Immature natural killer cell (primary cell): Measurements from ENCODE around the gene SETD5. TPM values are rescaled to one million over a fixed set of nuclear protein-coding genes. Genes with fewer than 3 reads are reported as not detected.
"Not testable (repeated sequence)": the region's sequence is repeated elsewhere in the genome, so short reads cannot be mapped to it uniquely, and the experiment has no call there.

Experiments
- DNase-seq, 3 donors: peaks; one replicate each; pipeline ENCODE4 v3.0.0; 2022; ENCODE audit warnings: mixed read lengths in 1 of 3
- H3K27ac Mint-ChIP-seq, 6 donors: one replicate each; pipeline ENCODE4 v1.8.0; 2020; ENCODE audit warnings: mixed read lengths in 6 of 6, mild to moderate bottlenecking in 5 of 6, inconsistent platforms in 4 of 6, moderate library complexity in 3 of 6
- H3K27me3 Mint-ChIP-seq, 3 donors: one replicate each; pipeline ENCODE4 v1.8.0; 2020 to 2021; ENCODE audit warnings: low read depth in 3 of 3, mild to moderate bottlenecking in 3 of 3, mixed read lengths in 3 of 3, moderate library complexity in 3 of 3, inconsistent platforms in 1 of 3
- H3K36me3 Mint-ChIP-seq, 3 donors: one replicate each; pipeline ENCODE4 v1.8.0; 2020; ENCODE audit warnings: mixed read lengths in 3 of 3, inconsistent platforms in 2 of 3, mild to moderate bottlenecking in 2 of 3
- H3K4me1 Mint-ChIP-seq, 2 donors: one replicate each; pipeline ENCODE4 v1.8.0; 2020; ENCODE audit warnings: inconsistent platforms in 2 of 2, mild to moderate bottlenecking in 2 of 2, mixed read lengths in 2 of 2, moderate library complexity in 1 of 2
- H3K4me3 Mint-ChIP-seq, 5 donors: one replicate each; pipeline ENCODE4 v1.8.0; 2020; ENCODE audit warnings: mild to moderate bottlenecking in 5 of 5, mixed read lengths in 5 of 5, inconsistent platforms in 3 of 5, moderate library complexity in 3 of 5
- H3K9me3 Mint-ChIP-seq, 6 donors: one replicate each; pipeline ENCODE4 v1.8.0; 2020; ENCODE audit warnings: mild to moderate bottlenecking in 6 of 6, mixed read lengths in 6 of 6, inconsistent platforms in 4 of 6, moderate library complexity in 3 of 6
- polyA plus RNA-seq, 3 donors: library from polyadenylated mRNA; unstranded; fragments of 300-500 nt; fragmentation: Illumina TruSeq; gene quantifications; one replicate each; pipeline ENCODE4 v1.2.3, GENCODE V29; 2021

Gene SETD5
- polyA plus RNA-seq, 3 donors from 2014 or later = 13.7 to 50.2 (median 19.2) TPM

DNA sequence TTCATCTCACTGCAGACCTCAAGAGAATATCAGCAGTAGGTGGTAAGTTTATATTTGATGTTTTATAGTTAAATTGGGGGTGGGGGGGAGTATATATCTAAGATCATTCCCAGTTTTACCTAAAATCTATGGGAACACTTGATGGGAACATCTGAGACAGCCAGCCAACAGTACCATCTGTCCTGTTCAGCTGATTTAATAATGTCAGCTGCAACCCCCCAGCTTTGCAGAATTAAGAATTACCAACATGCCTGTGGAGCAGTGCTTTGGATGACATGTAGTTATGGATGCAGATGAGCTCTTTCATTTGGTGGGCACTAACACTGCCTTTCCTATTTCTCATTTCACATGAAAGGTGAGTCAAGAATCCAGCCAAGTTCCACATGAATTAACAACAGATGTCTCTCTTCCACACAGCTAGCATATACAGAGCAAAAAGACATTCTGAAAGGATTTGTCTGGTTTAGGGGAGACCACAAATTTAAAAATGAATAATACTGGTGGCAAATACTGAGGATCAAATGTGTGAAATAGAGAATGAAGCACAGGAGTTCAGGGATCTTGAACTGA, 76.2 kb downstream of the SETD5 start:
- Mint-ChIP-seq H3K36me3 (peaks cover 23 to 60% (median 36%) of the 10 kb centered on the region in 3 donors), H3K4me3 (no peak overlapping the region), H3K27ac (peak overlapping the region in 1 of 6 donors; percentile 18), H3K9me3 (no peaks in the 10 kb centered on the region), H3K27me3 (no peaks in the 10 kb centered on the region), H3K4me1 (peaks cover 1 to 18% of the 10 kb centered on the region in 2 donors)
- DNase-seq = no peak

DNA sequence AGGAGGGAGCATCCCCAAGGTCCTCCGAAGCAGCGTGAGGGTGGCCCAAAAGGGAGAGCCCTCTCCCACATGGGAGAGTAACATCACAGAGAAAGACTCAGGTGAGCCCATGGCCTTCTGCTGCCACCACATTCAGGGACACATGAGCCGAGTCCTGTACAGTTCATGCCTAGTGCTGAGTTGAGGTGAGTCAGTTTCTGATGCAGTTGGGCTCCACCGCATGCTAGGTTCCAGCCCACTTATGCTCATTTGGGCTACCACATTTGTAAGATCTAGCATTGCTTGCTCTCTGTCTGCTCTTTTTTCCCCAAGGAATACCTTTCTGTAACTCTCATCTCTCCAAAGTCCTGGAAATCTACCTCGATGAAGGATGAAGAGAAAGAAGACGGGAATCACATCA, 77.1 kb downstream of the SETD5 start:
- Mint-ChIP-seq H3K4me3 (no peak overlapping the region), H3K27ac (no peak overlapping the region)

DNA sequence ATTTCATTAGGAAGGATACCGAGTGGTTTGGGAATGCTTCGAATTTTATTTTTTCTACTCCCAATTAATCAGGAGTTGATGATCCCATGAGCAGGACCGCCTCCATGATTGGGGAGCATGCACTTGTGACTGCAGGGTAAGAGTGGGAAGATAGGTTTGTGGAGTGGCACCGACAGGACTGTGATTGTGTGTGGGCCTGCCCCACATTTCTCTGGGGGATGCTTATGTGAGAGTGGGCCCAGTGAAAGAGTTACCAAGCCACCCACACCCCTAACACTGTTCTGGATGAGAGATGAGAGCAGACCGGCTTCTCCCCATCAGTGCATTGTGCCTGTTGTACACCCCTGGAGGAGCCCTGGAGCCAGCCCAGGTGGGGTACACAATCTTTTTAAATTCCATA, 79.5 kb downstream of the SETD5 start:
- peaks cover 27 to 56% (median 28%) of the 10 kb centered on the region in 3 donors for H3K36me3 Mint-ChIP-seq
- H3K4me1 Mint-ChIP-seq = no peaks in the 10 kb centered on the region
- no peaks in the 10 kb centered on the region for H3K27me3 Mint-ChIP-seq
- peak overlapping the region in 1 of 6 donors; percentile 31 for H3K27ac Mint-ChIP-seq
- no peaks in the 10 kb centered on the region for H3K9me3 Mint-ChIP-seq
- no peak for DNase-seq
- no peak overlapping the region for H3K4me3 Mint-ChIP-seq

More for the DNA sequence above, 77.1 kb downstream of the SETD5 start:
- DNase-seq = no peak
- H3K27me3 Mint-ChIP-seq = no peaks in the 10 kb centered on the region
- peaks cover 0 to 9% of the 10 kb centered on the region in 2 donors for H3K4me1 Mint-ChIP-seq
- H3K9me3 Mint-ChIP-seq = no peaks in the 10 kb centered on the region
- peaks cover 29 to 64% (median 36%) of the 10 kb centered on the region in 3 donors for H3K36me3 Mint-ChIP-seq

DNA sequence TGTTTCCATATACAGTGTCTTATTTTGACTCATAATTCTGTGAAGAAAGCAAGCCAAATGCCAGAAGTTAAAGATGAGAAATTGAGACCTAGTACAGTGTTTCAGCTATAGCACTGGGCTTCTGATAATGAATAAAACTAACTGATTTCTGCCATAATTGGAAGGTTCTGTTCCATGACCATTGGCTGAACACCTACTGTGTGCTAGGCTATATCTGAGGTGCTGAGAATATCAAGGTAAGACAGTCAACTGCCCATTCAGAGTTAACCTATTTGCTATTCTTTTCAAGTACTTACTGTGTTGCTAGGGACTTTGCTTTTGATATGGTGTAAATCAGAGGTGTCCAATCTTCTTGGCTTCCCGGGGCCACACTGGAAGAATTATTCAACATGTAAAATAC, 82.8 kb downstream of the SETD5 start:
- DNase-seq = no peak
- Mint-ChIP-seq H3K4me3 (no peak overlapping the region), H3K27ac (peak overlapping the region in 1 of 6 donors; percentile 17), H3K27me3 (no peaks in the 10 kb centered on the region), H3K36me3 (peaks cover 12 to 34% (median 25%) of the 10 kb centered on the region in 3 donors), H3K9me3 (no peaks in the 10 kb centered on the region), H3K4me1 (no peaks in the 10 kb centered on the region)

DNA sequence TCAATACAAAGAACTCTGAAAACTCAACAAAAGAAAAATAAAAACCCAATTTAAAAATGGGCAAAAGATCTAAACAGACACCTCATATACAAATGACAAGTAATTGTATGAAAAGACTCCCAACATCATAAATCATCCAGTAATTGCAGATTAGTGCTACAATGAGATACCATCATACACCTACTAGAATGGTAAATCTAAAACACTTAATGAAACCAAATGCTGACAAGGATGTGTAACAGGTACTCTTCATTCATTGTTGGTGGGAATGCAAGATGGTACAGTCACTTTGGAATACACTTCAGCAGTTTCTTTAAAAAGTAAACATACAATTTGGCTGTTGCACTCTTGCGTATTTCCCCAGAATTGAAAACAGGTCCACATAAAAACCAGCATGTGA, 87.8 kb downstream of the SETD5 start:
- H3K27me3 Mint-ChIP-seq = peaks cover 0 to 1% (median 0%) of the 10 kb centered on the region in 3 donors
- no peak for DNase-seq
- no peaks in the 10 kb centered on the region for H3K4me1 Mint-ChIP-seq
- H3K4me3 Mint-ChIP-seq = no peak overlapping the region
- H3K27ac Mint-ChIP-seq = peak overlapping the region in 2 of 6 donors; percentile 7 to 50
- peaks cover 13 to 24% (median 14%) of the 10 kb centered on the region in 3 donors for H3K36me3 Mint-ChIP-seq
- peaks cover 0 to 6% (median 2%) of the 10 kb centered on the region in 6 donors for H3K9me3 Mint-ChIP-seq

DNA sequence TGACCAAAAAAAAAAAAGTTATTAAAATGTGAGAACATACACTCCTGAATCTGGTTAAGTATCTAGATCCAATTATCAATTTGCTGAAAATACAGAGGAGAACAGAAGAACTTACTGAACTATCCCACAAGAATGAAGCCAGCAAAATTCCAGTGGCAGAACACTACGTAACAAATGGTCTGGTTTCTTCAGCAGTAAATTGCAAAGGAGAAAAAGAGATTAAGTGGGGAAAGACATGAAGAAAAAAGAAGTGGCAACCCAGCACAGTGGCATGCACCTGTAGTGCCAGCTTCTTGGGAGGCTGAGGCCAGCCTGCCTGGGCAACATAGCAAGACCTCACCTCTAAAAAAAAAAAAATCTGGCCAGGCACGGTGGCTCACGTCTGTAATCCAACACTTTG, 94.1 kb downstream of the SETD5 start:
- H3K4me3 Mint-ChIP-seq = no peak overlapping the region
- H3K27ac Mint-ChIP-seq = peak overlapping the region in 1 of 6 donors; percentile 35
- H3K36me3 Mint-ChIP-seq = peaks cover 6 to 11% (median 8%) of the 10 kb centered on the region in 3 donors
- no peaks in the 10 kb centered on the region for H3K4me1 Mint-ChIP-seq
- DNase-seq = no peak
- peaks cover 0 to 6% (median 2%) of the 10 kb centered on the region in 6 donors for H3K9me3 Mint-ChIP-seq
- peaks cover 0 to 1% (median 0%) of the 10 kb centered on the region in 3 donors for H3K27me3 Mint-ChIP-seq

DNA sequence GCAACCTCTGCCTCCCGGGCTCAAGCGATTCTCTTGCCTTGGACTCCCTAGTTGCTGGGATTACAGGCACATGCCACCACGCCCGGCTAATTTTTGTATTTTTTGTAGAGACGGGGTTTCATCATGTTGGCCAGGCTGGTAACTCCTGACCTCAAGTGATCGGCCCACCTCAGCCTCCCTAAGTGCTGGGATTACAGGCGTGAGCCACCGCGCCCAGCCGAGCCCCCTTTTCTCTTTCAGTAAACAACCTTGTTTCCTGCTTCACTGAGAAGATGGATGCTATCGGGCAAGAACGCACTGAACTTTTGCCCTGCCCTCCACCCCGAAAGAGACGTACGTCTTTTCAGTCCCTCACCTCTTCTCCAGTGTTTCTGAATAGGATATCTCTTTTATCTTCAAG, 96.6 kb downstream of the SETD5 start:
- DNase-seq, H3K27me3 Mint-ChIP-seq, H3K4me3 Mint-ChIP-seq, H3K9me3 Mint-ChIP-seq, H3K4me1 Mint-ChIP-seq, H3K36me3 Mint-ChIP-seq, H3K27ac Mint-ChIP-seq: not testable (repeated sequence)

DNA sequence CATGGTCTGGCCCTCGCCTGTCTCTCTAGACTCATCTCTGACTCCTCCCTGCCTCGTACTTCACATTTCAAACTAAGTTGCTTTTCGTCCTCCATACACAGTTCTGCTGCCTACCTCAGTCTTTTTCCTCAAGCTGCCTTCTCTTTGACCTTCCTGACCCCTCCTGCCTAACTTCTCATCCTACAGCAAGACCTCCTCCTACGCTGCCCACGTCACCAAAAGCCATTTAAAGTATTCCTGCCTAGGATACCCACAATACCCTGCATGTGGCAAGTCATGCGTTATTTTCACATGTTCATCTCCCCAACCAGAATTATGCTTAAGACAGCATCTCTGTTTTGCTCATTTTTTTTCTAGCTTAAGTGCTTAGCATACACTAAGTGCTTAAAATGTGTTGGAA, 99.5 kb downstream of the SETD5 start:
- no peak overlapping the region for H3K27ac Mint-ChIP-seq
- H3K27me3 Mint-ChIP-seq = peaks cover 5 to 9% (median 9%) of the 10 kb centered on the region in 3 donors
- DNase-seq = no peak
- no peaks in the 10 kb centered on the region for H3K9me3 Mint-ChIP-seq
- no peaks in the 10 kb centered on the region for H3K36me3 Mint-ChIP-seq
- peaks cover 2 to 6% of the 10 kb centered on the region in 2 donors for H3K4me1 Mint-ChIP-seq
- H3K4me3 Mint-ChIP-seq = no peak overlapping the region

DNA sequence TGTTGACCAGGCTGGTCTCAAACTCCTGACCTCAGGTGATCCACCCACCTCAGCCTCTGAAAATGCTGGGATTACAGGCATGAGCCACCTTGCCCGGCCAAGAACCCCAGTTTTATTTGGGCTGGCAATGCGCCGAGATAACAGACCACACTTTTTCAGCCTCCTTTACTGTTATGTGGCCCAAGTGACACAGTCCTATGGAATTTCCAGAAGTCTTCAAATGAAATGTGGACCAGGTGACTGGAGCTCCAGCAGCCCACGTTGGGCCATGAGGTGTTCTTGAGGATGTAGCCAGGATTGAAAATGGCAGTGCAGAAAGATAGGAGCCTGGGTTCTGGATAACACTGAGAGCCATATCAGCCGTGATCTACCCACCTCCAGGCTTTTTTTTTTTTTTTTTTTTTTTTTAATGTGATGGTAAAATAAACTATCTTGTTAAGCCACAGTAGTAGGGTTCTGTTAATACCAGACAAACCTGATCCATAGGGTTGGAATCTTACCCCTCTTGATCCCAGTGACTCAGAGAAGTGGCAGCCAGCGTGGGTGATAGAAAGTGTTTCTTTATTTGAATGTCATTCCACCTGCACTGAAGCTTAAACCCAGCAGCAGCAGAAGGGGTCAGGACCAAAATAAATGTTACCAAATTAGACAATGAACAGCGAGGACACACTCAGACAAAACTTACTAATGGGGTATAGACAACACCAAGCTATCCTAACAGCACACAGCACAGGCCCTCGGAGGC, 100.6 kb downstream of the SETD5 start:
- H3K27ac Mint-ChIP-seq = no peak overlapping the region
- H3K27me3 Mint-ChIP-seq = peaks cover 5 to 12% (median 9%) of the 10 kb centered on the region in 3 donors
- H3K4me1 Mint-ChIP-seq = peaks cover 2 to 6% of the 10 kb centered on the region in 2 donors
- H3K36me3 Mint-ChIP-seq = no peaks in the 10 kb centered on the region
- no peaks in the 10 kb centered on the region for H3K9me3 Mint-ChIP-seq
- H3K4me3 Mint-ChIP-seq = no peak overlapping the region
- DNase-seq = no peak

DNA sequence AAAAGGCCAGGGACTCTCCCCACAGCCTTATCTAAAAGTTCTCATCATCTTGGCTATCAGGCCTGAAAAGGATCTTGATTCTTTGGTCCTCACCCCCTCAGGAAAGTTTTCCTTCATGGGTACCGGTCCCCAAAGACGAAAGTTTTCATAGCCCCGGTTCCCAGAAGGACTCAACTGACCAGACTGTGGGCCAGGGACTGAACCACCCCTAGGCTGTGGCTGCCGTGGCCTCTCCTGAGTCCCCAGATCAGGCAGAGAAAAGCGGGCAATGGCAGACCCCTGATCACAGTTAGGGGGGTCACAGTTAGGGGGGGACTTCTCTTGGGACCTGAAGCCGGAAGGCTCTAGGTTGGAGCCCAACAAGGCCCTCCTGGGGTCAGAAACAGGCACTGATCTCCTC, 101.4 kb downstream of the SETD5 start:
- peaks cover 2 to 6% of the 10 kb centered on the region in 2 donors for H3K4me1 Mint-ChIP-seq
- no peak for DNase-seq
- H3K27ac Mint-ChIP-seq = no peak overlapping the region

DNA sequence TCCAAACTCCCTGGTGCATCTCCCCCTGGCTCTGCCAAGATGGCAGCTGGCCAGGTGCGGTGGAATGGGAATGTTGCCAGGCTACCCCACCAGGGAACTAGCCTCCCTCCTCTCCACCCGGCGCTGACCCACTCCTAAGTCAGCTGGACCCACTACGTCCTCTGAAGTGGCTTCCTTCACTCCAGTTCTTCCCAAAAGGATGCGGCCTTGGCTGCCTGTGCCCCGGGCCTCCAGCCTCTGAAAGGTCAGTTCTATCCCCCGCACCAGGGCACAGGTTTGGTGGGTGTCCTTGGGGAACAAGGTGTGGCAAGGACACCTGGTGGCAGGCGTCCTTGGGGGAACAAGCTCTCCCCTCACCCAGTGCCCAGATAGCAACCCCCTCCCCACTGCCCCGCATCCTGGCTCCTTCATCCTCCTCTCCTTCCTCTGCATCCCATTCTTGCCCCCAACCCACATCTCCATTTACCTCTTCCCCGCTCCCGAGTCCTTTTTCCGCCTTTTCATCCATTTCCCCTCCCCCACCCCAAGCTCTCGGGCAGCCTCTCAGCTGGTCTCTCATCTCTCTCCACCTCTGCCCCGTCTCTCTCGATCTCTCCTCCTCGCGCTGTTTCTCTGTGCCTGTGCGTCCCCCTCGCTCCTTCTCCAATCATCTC, 102.2 kb downstream of the SETD5 start:
- Mint-ChIP-seq H3K4me3 (no peak overlapping the region), H3K36me3 (no peaks in the 10 kb centered on the region), H3K27me3 (peaks cover 5 to 12% (median 11%) of the 10 kb centered on the region in 3 donors), H3K4me1 (peaks cover 2 to 6% of the 10 kb centered on the region in 2 donors), H3K27ac (no peak overlapping the region), H3K9me3 (no peaks in the 10 kb centered on the region)
- no peak for DNase-seq

More for the DNA sequence above, 101.4 kb downstream of the SETD5 start:
- peaks cover 5 to 12% (median 11%) of the 10 kb centered on the region in 3 donors for H3K27me3 Mint-ChIP-seq
- no peak overlapping the region for H3K4me3 Mint-ChIP-seq
- no peaks in the 10 kb centered on the region for H3K36me3 Mint-ChIP-seq
- no peaks in the 10 kb centered on the region for H3K9me3 Mint-ChIP-seq

DNA sequence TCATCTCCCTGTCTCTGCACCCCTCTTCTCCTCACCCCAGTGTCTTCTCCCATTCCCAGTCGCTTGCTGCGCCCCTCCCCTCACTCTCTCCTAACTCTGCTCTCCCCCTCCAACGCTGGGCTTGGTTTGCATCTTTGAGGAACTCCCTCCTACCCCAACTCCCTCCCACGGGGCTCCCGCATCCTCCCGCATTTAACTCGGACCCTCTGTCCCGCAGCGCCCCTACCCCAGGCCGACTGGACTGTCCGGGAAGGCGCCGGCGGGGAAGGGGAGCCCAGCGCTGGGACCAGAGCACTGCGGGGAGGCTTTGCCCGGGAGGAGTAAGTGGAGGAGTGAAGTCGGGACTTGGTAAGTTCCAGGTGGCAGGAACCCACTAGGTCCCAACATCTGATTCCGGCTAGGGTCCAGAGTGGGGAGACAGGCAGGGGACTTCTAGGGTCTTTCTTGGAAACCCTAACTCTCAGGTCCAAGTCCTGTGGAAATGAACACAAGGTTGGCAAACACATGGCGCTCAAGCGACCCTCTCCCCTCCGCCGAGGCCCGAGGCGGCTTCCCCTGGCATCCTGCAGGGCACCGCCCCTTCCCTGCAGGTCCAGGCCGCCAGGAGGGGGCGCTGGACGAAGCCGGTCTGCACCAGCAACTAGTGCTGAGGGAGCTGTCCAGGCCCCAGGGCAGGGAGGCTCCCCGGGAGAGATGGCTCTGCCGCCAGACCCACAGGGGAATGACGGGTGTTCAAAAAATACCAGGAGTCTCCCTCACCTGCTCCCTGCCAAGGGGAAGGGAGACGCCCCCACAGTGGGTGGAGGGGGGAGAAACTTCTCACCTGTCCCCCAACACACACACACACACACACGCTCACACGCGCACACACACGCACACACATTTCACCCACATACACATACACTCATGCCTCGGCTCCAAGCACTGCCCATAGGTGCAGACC, 103.0 kb downstream of the SETD5 start:
- DNase-seq = peak; percentile 23 to 45 (median 39)
- Mint-ChIP-seq H3K36me3 (no peaks in the 10 kb centered on the region), H3K4me1 (peaks cover 2 to 6% of the 10 kb centered on the region in 2 donors), H3K27ac (peak overlapping the region in 2 of 6 donors; percentile 8 to 22), H3K4me3 (no peak overlapping the region), H3K27me3 (peaks cover 5 to 12% (median 11%) of the 10 kb centered on the region in 3 donors), H3K9me3 (no peaks in the 10 kb centered on the region)

DNA sequence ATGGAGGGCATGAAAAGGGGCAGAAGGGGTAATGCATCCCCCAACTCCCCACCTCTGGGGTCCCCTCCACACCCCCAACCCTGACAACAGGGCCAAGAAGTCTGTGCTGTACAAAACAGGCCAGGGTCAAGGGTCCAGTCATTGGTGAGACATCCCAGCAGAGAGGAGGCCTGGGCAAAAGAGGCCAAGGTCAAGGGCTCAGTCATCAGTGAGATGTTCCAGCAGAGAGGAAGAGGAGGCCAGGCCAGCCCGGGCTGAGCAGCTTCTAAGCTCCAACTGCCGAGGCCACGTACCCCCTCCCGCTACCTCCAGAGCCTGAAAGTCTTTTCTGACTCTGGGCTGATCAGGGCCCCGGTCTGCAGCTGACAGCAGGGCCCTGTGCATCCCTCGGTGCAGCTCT, 103.8 kb downstream of the SETD5 start:
- Mint-ChIP-seq H3K9me3 (no peaks in the 10 kb centered on the region), H3K27me3 (peaks cover 5 to 12% (median 11%) of the 10 kb centered on the region in 3 donors), H3K4me1 (peaks cover 2 to 6% of the 10 kb centered on the region in 2 donors), H3K27ac (no peak overlapping the region), H3K36me3 (no peaks in the 10 kb centered on the region), H3K4me3 (no peak overlapping the region)
- DNase-seq = no peak
